GM21526 (cell line): ENCODE data around the gene NUDT8.

Experiments
- ATAC-seq: cut with Tn5 transposase; IDR thresholded peaks from one replicate; pipeline ENCODE4 v1.9.1; 2021; ENCODE audit warnings: moderate library complexity; ENCODE audit not compliant: unreplicated experiment, low FRiP score

Gene NUDT8, protein sequence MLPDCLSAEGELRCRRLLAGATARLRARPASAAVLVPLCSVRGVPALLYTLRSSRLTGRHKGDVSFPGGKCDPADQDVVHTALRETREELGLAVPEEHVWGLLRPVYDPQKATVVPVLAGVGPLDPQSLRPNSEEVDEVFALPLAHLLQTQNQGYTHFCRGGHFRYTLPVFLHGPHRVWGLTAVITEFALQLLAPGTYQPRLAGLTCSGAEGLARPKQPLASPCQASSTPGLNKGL

DNA sequence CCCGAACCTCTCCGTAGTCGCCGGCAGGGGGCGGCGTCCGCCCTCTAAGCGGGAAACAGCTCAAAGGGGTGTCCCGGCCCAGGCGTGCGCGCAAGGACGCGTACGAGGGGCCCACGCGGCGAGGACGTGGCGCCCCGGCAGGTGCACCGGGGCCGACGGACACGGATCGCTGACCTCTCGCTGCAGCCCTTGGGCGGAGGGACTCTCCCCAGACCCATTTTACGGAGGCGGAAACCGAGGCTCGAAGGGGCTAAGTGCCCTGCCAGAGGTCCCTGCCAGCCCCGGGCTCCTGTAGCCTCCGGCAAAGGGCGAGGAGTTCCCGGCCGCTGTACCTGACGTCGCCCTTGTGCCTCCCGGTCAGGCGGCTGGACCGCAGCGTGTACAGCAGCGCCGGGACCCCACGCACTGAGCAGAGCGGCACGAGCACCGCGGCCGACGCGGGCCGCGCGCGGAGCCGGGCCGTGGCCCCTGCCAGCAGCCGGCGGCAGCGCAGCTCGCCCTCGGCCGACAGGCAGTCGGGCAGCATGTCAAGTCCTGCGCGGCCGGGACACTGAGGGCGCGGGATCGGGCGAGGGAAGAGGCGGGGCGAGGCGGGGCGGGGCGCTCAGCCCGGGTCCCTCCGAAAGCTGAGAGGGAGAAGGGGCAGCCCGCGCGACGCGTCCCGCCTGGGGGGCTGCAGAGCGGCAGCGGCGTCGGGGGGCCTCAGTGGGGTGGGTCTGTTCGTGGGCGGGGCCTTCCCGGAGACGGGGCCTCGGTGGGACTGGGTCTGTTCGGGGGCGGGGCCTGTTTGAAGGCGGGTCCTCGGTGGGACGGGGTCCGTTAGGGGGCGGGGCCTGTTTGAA is at the start of gene NUDT8:
Gene NUDT8 (minus strand): TSS at position 552 of the 842 bp plus-strand sequence. CDS start 26 bp downstream, at position 526.
- ATAC-seq, result peak; percentile 46

GRCh38 chr11:67675058-67675747 is 45.5 kb upstream of the NUDT8 start:
- ATAC-seq, result no peak

DNA sequence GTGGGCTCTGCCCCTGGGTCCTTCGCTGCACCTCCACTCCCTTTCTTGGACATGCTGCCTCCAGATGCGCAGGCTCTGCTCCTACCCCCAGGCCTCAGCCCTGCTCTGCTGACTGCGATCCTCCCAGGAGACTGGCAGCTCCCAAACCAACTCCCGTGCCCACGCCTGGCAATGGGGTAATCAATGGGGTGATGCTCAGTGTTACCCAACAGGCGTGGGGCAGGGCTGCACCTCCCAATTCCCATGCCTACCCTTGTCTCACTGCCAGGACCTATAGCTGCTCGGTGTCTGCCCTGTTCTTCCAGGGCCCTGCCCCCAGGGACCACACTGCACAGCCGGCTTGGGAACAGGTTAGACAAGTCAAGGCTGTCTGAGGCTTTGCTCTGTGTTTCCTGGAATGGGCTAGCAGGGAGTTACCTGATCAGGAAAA is 44.7 kb upstream of the NUDT8 start, which contains the start of gene ALDH3B2:
Gene ALDH3B2 (minus strand): TSS at position 182 of the 430 bp plus-strand sequence. CDS start 7,688 bp downstream, outside the sequence.
- no peak for ATAC-seq

DNA sequence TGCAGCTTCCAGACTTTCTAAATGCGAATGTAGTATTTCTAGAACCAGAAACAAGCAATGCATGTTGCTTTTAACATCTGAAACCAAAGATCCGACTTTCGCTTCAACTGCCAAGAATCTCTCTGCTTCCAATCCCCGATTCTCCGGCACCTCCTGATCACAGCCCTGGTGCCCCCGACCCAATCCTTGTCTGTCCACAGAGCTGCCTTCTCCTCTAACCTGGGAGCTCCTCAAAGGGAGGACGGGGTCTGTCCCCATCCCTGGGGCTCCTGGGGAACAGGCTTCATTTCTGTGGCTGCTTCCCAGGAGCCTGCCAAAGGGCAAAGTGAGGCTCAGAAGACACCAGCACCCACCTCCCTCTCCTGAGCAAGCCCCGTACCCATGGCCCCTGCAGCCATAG is 44.2 kb upstream of the NUDT8 start:
- no peak for ATAC-seq

DNA sequence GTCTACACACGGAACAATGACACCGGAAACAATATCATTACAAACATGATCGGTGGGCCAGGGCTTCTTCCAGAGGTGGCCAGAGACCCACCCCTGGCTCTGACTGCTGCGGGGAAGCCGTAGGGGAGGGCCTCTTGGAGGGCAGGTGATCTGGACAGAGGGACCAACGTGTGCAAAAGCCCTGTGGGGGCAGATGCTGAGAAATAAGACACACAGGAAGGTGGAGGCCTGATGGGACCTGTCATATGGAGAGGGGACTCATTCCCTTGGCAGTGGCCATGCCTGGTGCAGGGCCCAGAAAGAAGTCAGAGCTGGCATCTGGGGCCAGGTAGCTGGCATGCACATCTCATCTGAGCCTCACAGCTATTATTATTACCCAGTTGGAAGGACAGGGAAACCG is 43.6 kb upstream of the NUDT8 start:
- no peak for ATAC-seq

DNA sequence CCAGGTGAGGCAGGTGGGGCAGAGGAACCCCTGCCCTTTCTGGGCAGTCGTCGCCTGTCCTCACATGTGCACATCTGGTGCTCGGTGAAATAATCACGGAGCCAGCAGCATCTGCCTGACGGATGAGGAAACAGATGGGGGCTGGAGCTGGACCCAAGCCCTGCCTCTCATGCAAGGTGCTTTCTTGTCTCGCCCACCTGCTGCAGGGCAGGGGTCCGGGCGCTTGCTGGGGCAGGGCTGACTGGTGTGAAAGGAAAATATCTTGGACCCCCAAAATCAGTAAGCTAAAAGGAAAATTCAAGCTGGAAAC is 41.4 kb upstream of the NUDT8 start:
- no peak for ATAC-seq

GRCh38 chr11:67670316-67671210 is 40.8 kb upstream of the NUDT8 start:
- no peak for ATAC-seq

DNA sequence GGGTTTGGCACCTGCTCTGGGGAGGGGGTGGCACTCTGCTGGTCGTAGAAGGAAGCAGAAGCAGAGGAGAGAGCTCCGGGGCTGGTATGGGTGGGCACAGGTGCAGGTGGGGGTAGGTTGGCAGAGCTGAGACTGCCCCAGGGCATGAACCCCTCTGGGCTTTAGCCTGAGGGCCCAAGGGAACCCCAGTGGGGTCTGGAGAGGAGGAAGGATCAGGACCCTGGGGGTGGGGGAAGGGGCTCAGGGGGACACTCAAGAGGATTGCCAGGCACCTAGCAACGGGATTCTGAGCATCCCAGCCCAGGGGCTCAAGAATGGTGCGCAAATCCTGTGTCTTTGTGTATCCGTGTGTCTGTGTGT is 38.4 kb upstream of the NUDT8 start:
- no peak for ATAC-seq

GRCh38 chr11:67667490-67668191 is 37.9 kb upstream of the NUDT8 start:
- no peak for ATAC-seq

DNA sequence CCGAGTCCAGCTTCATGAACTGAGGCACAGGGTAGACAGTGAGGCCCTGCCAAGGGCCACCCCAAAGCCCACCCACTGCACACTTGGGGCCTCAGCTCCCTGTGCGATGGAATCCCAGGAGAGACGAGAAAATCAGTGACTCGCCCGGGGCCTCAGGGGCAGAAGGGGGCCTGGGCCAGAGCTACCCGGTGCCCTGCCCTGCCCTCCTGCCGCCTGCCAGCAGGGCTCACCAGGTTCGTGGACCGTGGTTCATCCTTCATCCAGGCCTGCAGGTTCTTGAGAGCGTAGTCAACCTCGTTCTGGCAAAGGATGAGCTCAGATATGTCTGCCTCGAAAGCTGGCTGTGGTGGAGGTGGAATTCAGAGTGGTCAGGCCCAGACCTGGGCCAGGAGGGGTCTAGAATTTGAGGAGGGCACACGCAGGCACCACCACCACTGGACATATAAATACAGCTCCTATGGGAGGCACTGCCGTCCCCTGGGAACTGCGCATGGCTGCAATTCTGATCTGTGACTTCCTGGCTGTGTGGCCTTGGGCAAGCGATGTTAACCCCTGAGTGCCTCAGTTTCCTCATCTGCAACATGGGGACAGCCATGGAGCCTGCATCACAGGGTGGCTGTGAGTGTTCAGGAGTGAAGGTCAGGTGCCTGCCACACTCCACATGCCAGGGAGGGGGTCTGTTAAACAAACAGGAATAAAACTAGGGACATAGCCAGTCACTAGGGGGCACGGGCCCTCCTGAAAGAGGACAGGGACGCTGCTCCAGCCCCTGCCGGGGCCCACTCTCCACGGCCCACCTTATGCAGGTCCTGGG is 37.1 kb upstream of the NUDT8 start:
- no peak for ATAC-seq

GRCh38 chr11:67666303-67666645 is 36.5 kb upstream of the NUDT8 start:
- no peak for ATAC-seq

DNA sequence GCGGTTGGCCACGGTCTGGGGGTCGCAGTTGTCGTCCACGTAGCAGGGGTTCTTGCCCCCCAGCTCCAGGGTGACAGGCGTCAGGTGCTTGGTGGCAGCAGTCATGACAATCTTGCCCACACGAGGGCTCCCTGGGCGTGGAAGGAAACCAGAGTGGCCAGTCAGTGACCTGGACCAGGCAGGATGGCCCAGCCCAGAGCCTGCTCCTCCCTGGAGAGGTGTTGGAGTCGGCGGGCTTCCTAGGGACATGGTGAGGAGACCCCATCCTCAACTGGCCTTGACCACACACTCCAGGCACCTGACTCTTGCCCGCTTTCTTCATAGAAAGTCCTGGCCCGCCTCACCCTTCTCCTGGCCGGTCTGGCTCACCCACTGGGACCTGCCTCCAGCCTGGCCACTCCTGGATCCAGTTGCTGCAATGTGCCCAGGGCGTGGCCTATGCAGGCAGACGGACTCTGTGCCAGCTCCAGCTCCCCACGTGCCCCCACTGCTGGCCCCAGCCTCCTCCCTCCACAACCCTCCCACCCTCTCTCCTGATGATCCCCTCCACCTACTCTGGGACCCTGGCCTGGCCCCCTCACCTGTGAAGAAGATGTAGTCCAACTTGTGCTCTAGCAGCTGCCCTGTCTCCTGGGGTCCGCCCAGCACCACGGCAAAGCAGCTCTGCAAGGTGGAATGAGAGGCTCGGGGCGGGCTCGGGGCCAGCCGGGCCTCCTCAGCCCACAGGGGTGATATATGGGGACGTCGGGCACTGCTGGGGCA is 36.0 kb upstream of the NUDT8 start:
- ATAC-seq, result no peak

DNA sequence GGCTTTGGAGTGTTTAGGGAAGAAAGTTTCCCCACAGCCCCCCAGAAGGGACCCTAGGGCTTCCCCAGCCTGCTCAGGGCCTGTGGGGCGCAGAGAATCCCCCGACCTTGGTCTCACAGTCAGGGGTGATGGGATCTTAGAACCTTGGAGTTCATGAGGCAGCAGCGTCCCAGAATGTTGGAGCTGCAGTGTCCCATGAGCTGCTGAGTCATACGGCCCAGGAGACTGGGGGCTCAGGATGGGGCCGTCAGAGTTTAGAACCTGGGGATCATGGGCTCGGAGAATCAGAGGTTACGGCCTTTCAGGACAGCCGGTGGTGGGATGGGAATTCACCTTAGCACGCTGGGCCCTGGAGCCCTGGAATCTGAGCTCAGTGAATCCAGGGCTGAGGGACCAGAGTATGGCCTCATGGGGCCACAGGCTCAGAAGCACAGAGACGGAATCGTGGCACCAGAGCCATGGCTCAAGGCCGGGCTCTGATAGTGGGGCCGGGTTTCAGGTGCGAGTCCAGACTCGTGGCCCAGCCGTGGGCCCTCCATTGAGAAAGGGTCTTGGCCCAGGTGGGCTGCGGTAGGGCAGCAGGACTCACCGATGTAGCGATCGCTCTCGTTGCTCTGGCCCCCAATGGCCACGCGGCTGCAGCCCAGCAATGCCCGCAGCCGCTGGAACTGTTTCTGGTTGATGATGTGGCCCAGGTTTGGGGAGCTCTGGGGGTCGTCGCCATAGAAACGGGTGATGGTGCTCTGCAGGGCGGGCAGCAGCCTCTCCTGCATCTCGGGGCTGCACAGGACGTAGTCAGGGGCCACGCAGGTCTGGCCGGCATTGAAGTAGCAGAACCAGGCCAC is 35.2 kb upstream of the NUDT8 start:
- no peak for ATAC-seq

DNA sequence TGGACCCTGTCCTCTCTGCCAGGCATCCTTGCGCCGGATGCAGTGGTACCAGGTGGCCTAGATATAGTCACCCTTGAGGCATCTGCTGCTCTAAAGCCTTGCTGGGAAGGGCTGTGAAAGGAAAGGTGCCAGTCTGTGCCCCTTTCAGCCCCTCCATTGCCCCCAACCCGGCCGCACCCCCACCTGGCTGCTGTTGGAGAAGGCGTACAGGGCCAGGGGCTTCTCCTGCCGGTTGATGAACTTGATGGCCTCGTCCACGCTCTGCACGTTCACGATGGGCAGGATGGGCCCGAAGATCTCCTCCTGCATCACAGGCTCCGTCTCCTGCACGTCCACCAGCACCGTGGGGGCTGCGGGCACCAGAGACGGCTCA is 34.5 kb upstream of the NUDT8 start:
- no peak for ATAC-seq

GRCh38 chr11:67663532-67664212 is 33.9 kb upstream of the NUDT8 start:
- ATAC-seq, result no peak

GRCh38 chr11:67662835-67663531 is 33.2 kb upstream of the NUDT8 start:
- ATAC-seq, result no peak
